Muscle of leg (tissue), 11 donors: Measurements from ENCODE around the gene ELK3. TPM values are rescaled to one million over a fixed set of nuclear protein-coding genes. Genes with fewer than 3 reads are reported as not detected.

ENCODE experiments used
- DNase-seq: peaks from one replicate; pipeline ENCODE4 v3.0.0; 2013
- H3K27ac ChIP-seq: one replicate; pipeline ENCODE4 v1.5.1; 2013; ENCODE audit warnings: mild to moderate bottlenecking, low read length, control low read depth
- H3K27me3 ChIP-seq: one replicate; pipeline ENCODE4 v1.6.1; 2013; ENCODE audit warnings: low read length; ENCODE audit not compliant: control insufficient read depth, insufficient read depth
- H3K36me3 ChIP-seq: one replicate; pipeline ENCODE4 v1.6.1; 2013; ENCODE audit warnings: low read length; ENCODE audit not compliant: control insufficient read depth, insufficient read depth
- H3K4me1 ChIP-seq: one replicate; pipeline ENCODE4 v1.6.1; 2013; ENCODE audit warnings: low read length; ENCODE audit not compliant: control insufficient read depth, insufficient read depth
- H3K4me3 ChIP-seq: one replicate; pipeline ENCODE4 v1.5.1; 2013; ENCODE audit warnings: low read length, control low read depth
- H3K9me3 ChIP-seq: replicated peaks from 2 replicates; pipeline ENCODE4 v1.6.1; 2013; ENCODE audit warnings: low read depth, low read length; ENCODE audit not compliant: control insufficient read depth
- WGBS: methylation state at CpG from one replicate; pipeline ENCODE4 v1.1.5; 2013; ENCODE audit warnings: missing lambda C conversion rate; ENCODE audit not compliant: insufficient coverage; 5-methylcytosine and 5-hydroxymethylcytosine counted together
- polyA plus RNA-seq, 8 donors: library from polyadenylated mRNA; unstranded; fragments of 120-200 nt; gene quantifications; one replicate each; pipeline versions ENCODE4 v1.2.1 to v1.2.3, GENCODE V29; 2013; ENCODE audit warnings: inconsistent platforms in 1 of 8, low replicate concordance in 1 of 8; ENCODE audit not compliant: insufficient read length in 8 of 8, insufficient read depth in 1 of 8
- total RNA-seq: library from RNA; stranded (reverse); fragments of 120-200 nt; gene quantifications from one replicate; pipeline ENCODE4 v1.2.4, GENCODE V29; 2013

The ELK3 gene
- total and polyA plus RNA-seq, 9 donors: 19.8 to 55.5 (median 40.2) TPM

- no peak overlapping the region for H3K27ac ChIP-seq
- peaks cover 8% of the 10 kb centered on the region for H3K36me3 ChIP-seq
- no peaks in the 10 kb centered on the region for H3K9me3 ChIP-seq
- WGBS: 91% methylated on average over 11 of the region's 13 CpGs
- no peaks in the 10 kb centered on the region for H3K27me3 ChIP-seq
- DNase-seq: no peak
- peaks cover 26% of the 10 kb centered on the region for H3K4me1 ChIP-seq
- H3K4me3 ChIP-seq: no peak overlapping the region
Measured at GRCh38 chr12:96230646-96231045, 36.5 kb downstream of the ELK3 start.

GRCh38 chr12:96233168-96233567, 39.0 kb downstream of the ELK3 start:
- WGBS: no CpG with 5 or more reads among the region's 7 CpGs
- Histone ChIP-seq H3K27ac (peak overlapping the region; percentile 62), H3K36me3 (peaks cover 5% of the 10 kb centered on the region), H3K9me3 (no peaks in the 10 kb centered on the region), H3K4me1 (peaks cover 51% of the 10 kb centered on the region), H3K27me3 (no peaks in the 10 kb centered on the region), H3K4me3 (no peak overlapping the region)
- DNase-seq: peak; percentile 73

- H3K27ac ChIP-seq: peak overlapping the region; percentile 94
- H3K4me3 ChIP-seq: no peak overlapping the region
- no peaks in the 10 kb centered on the region for H3K27me3 ChIP-seq
- peaks cover 58% of the 10 kb centered on the region for H3K4me1 ChIP-seq
- WGBS: 26% methylated on average over 11 of the region's 15 CpGs
- no peaks in the 10 kb centered on the region for H3K9me3 ChIP-seq
- peaks cover 5% of the 10 kb centered on the region for H3K36me3 ChIP-seq
- DNase-seq: peak; percentile 96
Measured at GRCh38 chr12:96233939-96234461, 39.8 kb downstream of the ELK3 start.

- peak; percentile 84 for DNase-seq
- peak overlapping the region; percentile 94 for H3K27ac ChIP-seq
- peaks cover 5% of the 10 kb centered on the region for H3K36me3 ChIP-seq
- H3K4me1 ChIP-seq: peaks cover 65% of the 10 kb centered on the region
- WGBS: 74% methylated on average over 17 of the region's 22 CpGs
- H3K4me3 ChIP-seq: no peak overlapping the region
- H3K9me3 ChIP-seq: no peaks in the 10 kb centered on the region
- no peaks in the 10 kb centered on the region for H3K27me3 ChIP-seq
Measured at GRCh38 chr12:96234591-96235483, 40.7 kb downstream of the ELK3 start.

GRCh38 chr12:96235484-96235826, 41.3 kb downstream of the ELK3 start:
- Histone ChIP-seq H3K27me3 (no peaks in the 10 kb centered on the region), H3K36me3 (peaks cover 5% of the 10 kb centered on the region), H3K4me1 (peaks cover 71% of the 10 kb centered on the region), H3K9me3 (no peaks in the 10 kb centered on the region), H3K27ac (no peak overlapping the region), H3K4me3 (no peak overlapping the region)
- 67% methylated on average over 1 of the region's 5 CpGs for WGBS
- DNase-seq: no peak

GRCh38 chr12:96236221-96236822, 42.1 kb downstream of the ELK3 start:
- Histone ChIP-seq H3K4me1 (peaks cover 78% of the 10 kb centered on the region), H3K27me3 (no peaks in the 10 kb centered on the region), H3K36me3 (peaks cover 7% of the 10 kb centered on the region), H3K27ac (peak overlapping the region; percentile 67), H3K4me3 (no peak overlapping the region), H3K9me3 (no peaks in the 10 kb centered on the region)
- DNase-seq: peak; percentile 63
- WGBS: 65% methylated on average over 13 of the region's 18 CpGs

GRCh38 chr12:96237035-96237434, 42.9 kb downstream of the ELK3 start:
- no CpG with 5 or more reads among the region's 7 CpGs for WGBS
- peak overlapping the region; percentile 67 for H3K27ac ChIP-seq
- no peak overlapping the region for H3K4me3 ChIP-seq
- no peaks in the 10 kb centered on the region for H3K27me3 ChIP-seq
- DNase-seq: no peak
- H3K9me3 ChIP-seq: no peaks in the 10 kb centered on the region
- peaks cover 85% of the 10 kb centered on the region for H3K4me1 ChIP-seq
- H3K36me3 ChIP-seq: peaks cover 7% of the 10 kb centered on the region

GRCh38 chr12:96237465-96238077, 43.4 kb downstream of the ELK3 start:
- Histone ChIP-seq H3K9me3 (no peaks in the 10 kb centered on the region), H3K36me3 (peaks cover 7% of the 10 kb centered on the region), H3K4me3 (no peak overlapping the region), H3K27ac (peak overlapping the region; percentile 67), H3K27me3 (no peaks in the 10 kb centered on the region), H3K4me1 (peaks cover 86% of the 10 kb centered on the region)
- peak; percentile 92 for DNase-seq
- WGBS: 26% methylated on average over 6 of the region's 9 CpGs

GRCh38 chr12:96238336-96239047, 44.3 kb downstream of the ELK3 start:
- Histone ChIP-seq H3K27me3 (no peaks in the 10 kb centered on the region), H3K36me3 (peaks cover 7% of the 10 kb centered on the region), H3K27ac (peak overlapping the region; percentile 67), H3K4me3 (no peak overlapping the region), H3K9me3 (no peaks in the 10 kb centered on the region), H3K4me1 (peaks cover 83% of the 10 kb centered on the region)
- DNase-seq: peak; percentile 64
- 58% methylated on average over 10 of the region's 13 CpGs for WGBS
